Loucy (cell line): ENCODE measurements around the gene HS6ST3.

Source experiments
- CTCF ChIP-seq: fragments of 200-600 bp; sonication (generic); conservative IDR thresholded peaks from 2 replicates; pipeline ENCODE4 v1.5.1; 2014; ENCODE audit warnings: mild to moderate bottlenecking, antibody characterized with exemption, low read length
- EZH2phosphoT487 ChIP-seq: fragments of 200-600 bp; IDR thresholded peaks from 2 replicates; pipeline ENCODE4 v1.6.1; 2018; ENCODE audit warnings: antibody characterized with exemption, mild to moderate bottlenecking, moderate library complexity, borderline replicate concordance

- TF ChIP-seq CTCF = no peak
- TF ChIP-seq EZH2phosphoT487 = no peak
These were observed 24.1 kb upstream of the HS6ST3 start for GRCh38 chr13:96065849-96066248.
